BJ (cell line): ENCODE results near the gene KRTAP12-1. TPM values are rescaled to one million over a fixed set of nuclear protein-coding genes. Genes with fewer than 3 reads are reported as not detected.

ENCODE experiments used
- CTCF ChIA-PET: fragments of 350-600 bp; formaldehyde crosslinking; extraction: SDS; loops from one replicate; lab custom pipeline; 2021; ENCODE audit warnings: antibody characterized with exemption, inconsistent platforms; lab: Yijun Ruan, JAX
- POLR2A ChIA-PET: fragments of 300-600 bp; sonication (Branson Sonifier 250); formaldehyde crosslinking; extraction: SDS; loops from one replicate; lab custom pipeline; 2021; ENCODE audit warnings: antibody characterized with exemption; lab: Charles Lee
- DNase-seq: peaks from one replicate; pipeline ENCODE4 v3.0.0-alpha.2; 2011; ENCODE audit warnings: low read depth
- H3K27me3 ChIP-seq: 2 replicates; pipeline ENCODE4 v1.6.0; 2011; ENCODE audit warnings: low read length; ENCODE audit not compliant: control insufficient read depth, insufficient read depth
- H3K36me3 ChIP-seq: 2 replicates; pipeline ENCODE4 v1.5.1; 2011; ENCODE audit warnings: low read length; ENCODE audit not compliant: control insufficient read depth, insufficient read depth
- H3K4me3 ChIP-seq: 2 replicates; pipeline ENCODE4 v1.5.1; 2011; ENCODE audit warnings: low read depth, mild to moderate bottlenecking, control low read depth, low read length
- polyA plus RNA-seq: library from polyadenylated mRNA; depleted of rRNA; stranded (reverse); fragments of >200 nt; gene quantifications from 2 replicates; pipeline ENCODE4 v1.2.3, GENCODE V29; 2011
- TF ChIP-seq, protein P1 (sequence below): IDR thresholded peaks from 2 replicates; pipeline ENCODE4 v1.5.1; 2011; ENCODE audit warnings: low read depth, mild to moderate bottlenecking, control low read depth, inconsistent platforms, low read length, moderate library complexity; ENCODE audit not compliant: insufficient read depth

KRTAP12-1 gene
- polyA plus RNA-seq, 1 experiment, result not detected

DNA sequence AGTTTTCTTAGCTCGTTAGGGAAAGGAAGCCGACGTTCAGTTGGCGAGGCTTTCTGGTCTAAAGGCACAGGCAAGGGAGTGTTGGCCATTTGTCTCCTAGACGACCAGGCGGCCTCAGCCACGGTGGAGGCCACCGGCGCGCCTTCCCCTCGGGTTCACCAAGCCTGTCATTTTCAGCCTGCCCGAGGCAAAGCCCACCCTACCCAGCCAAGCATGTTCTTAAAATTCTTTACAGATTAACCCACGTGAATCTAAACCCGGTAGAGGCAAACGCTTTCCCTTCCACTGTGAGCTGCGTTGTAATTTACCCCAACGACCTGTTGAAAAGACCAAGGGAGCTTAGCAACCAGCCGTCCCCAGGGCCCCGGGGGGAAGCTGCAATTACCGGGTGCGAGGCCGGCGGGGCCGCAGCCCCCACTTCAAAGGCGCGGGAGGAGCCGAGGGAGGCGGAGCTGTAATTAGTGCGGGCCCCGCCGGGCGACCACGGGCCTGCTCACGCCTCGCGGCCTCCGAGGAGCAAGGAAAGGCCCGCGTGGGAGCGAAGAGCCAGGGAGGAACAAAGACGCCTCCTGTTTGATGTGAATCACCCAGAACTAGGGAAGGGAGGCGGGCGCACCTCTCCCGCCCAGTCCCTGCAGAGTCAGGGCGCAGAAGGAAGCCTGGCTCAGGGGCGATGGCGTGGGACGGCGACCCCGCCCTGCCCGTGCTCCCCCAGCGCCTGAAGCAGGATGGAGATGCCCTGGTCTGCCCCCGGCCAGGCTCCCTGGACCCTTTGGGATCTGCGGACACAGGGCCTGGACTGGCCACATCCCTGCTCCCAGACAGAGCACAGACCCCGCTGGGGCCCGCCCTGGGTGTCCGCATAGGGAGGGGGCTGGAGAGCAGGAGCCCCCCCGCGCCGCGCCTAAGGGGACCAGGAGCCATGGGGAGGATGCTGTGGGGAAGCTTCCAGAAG is 41.5 kb upstream of the KRTAP12-1 start:
- Histone ChIP-seq H3K4me3 (no peak overlapping the region), H3K27me3 (peaks cover 12% of the 10 kb centered on the region), H3K36me3 (no peaks in the 10 kb centered on the region)
- ChIA-PET POLR2A (no interaction called here), CTCF (no interaction called here)
- TF ChIP-seq, protein P1, sequence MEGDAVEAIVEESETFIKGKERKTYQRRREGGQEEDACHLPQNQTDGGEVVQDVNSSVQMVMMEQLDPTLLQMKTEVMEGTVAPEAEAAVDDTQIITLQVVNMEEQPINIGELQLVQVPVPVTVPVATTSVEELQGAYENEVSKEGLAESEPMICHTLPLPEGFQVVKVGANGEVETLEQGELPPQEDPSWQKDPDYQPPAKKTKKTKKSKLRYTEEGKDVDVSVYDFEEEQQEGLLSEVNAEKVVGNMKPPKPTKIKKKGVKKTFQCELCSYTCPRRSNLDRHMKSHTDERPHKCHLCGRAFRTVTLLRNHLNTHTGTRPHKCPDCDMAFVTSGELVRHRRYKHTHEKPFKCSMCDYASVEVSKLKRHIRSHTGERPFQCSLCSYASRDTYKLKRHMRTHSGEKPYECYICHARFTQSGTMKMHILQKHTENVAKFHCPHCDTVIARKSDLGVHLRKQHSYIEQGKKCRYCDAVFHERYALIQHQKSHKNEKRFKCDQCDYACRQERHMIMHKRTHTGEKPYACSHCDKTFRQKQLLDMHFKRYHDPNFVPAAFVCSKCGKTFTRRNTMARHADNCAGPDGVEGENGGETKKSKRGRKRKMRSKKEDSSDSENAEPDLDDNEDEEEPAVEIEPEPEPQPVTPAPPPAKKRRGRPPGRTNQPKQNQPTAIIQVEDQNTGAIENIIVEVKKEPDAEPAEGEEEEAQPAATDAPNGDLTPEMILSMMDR, result no peak
- no peak for DNase-seq

DNA sequence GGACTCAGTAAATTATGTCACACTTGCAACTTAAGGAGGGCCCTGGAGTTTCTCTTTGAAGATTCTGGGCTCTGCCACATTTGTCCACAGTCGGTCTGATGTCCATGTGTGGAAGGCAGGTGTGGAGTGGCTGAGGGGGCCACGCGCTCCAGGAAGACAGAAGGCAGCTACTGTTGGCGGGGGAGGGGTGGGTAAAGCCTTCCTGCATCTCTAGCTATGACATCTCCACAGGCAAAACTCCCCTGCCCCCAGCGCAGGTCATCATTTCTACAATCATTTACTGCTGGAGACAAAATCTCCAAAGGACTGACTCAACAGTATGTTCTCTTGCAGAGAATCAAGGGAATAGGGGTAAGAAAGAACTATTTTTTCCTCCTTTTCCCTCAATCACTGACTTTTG is 40.8 kb upstream of the KRTAP12-1 start:
- no peak for DNase-seq
- Histone ChIP-seq H3K4me3 (no peak overlapping the region), H3K27me3 (peaks cover 14% of the 10 kb centered on the region), H3K36me3 (no peaks in the 10 kb centered on the region)
- ChIA-PET CTCF (no interaction called here), POLR2A (no interaction called here)
- TF ChIP-seq, protein P1, result no peak

DNA sequence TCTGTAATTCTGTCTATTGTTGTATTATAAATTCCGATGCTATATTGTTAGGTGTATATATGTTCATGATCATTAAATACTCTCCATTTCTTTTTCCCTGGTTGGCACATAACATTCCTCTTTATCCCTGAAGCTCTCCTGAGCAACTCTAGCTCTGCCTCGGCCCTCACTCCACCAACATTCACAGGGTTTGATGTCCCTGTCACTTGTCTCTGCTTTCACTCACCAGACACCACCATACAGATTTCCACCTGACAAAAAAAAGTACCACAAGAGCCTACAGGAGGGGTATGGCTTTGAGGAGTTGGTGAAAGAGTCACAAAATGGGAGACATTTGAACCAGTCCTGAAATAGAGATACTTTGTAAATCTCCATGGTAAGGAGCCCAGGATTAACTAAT is 38.2 kb upstream of the KRTAP12-1 start:
- CTCF ChIA-PET, result interaction anchor here (1.1 to 1.7 kb wide), 2 partner anchors 8 to 210 kb away, joined by 3 to 5 read pairs; no protein-coding TSS in a partner anchor

DNA sequence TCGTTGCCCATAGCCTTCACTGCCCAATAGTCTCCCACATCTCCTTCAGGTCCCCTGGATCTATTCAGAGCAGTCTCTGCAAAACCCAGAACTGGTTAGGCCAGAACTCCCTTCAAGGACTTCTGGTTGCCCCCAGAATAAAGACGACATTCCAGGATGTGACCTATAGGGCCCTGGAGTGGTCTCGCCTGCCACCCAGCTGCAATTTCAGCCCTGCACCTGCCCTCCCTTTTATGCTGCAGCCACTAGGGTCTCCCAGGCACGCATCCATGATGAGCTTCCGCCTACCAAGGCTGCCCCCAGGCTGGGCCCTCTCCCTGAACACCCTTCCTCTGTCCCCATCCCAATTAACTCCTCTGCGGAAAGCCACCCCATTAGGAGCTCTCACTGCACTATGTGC is 36.6 kb upstream of the KRTAP12-1 start:
- CTCF ChIA-PET, result no interaction called here
- Histone ChIP-seq H3K36me3 (no peaks in the 10 kb centered on the region), H3K4me3 (no peak overlapping the region), H3K27me3 (peaks cover 14% of the 10 kb centered on the region)
- POLR2A ChIA-PET, result no interaction called here
- no peak for DNase-seq
- TF ChIP-seq, protein P1, result no peak

More for the DNA sequence above, 38.2 kb upstream of the KRTAP12-1 start:
- TF ChIP-seq, protein P1, result no peak
- no peaks in the 10 kb centered on the region for H3K36me3 ChIP-seq
- no peak for DNase-seq
- no peak overlapping the region for H3K4me3 ChIP-seq
- POLR2A ChIA-PET, result no interaction called here
- H3K27me3 ChIP-seq, result peaks cover 18% of the 10 kb centered on the region

- DNase-seq, result no peak
- TF ChIP-seq, protein P1, result no peak
- no peak overlapping the region for H3K4me3 ChIP-seq
- POLR2A ChIA-PET, result no interaction called here
- peaks cover 14% of the 10 kb centered on the region for H3K27me3 ChIP-seq
- CTCF ChIA-PET, result no interaction called here
- no peaks in the 10 kb centered on the region for H3K36me3 ChIP-seq
Measured at GRCh38 chr21:44718093-44718492, 36.1 kb upstream of the KRTAP12-1 start.
